Duodenal mucosa (tissue), 2 donors: ENCODE data around the gene EIPR1.

ENCODE experiments used
- H3K27ac ChIP-seq: one replicate; pipeline ENCODE4 v1.7.0; 2013; ENCODE audit warnings: low read depth, low read length
- H3K27me3 ChIP-seq, 2 donors: one replicate each; pipeline ENCODE4 v1.7.0; 2013; ENCODE audit warnings: low read length in 2 of 2, control low read depth in 1 of 2; ENCODE audit not compliant: insufficient read depth in 2 of 2, control insufficient read depth in 1 of 2
- H3K36me3 ChIP-seq, 2 donors: one replicate each; pipeline ENCODE4 v1.7.0; 2013; ENCODE audit warnings: low read length in 2 of 2, control low read depth in 1 of 2; ENCODE audit not compliant: insufficient read depth in 2 of 2, control insufficient read depth in 1 of 2
- H3K4me1 ChIP-seq, 2 donors: one replicate each; pipeline ENCODE4 v1.7.0; 2013; ENCODE audit warnings: low read length in 2 of 2, control low read depth in 1 of 2; ENCODE audit not compliant: insufficient read depth in 2 of 2, control insufficient read depth in 1 of 2
- H3K4me3 ChIP-seq, 2 donors: one replicate each; pipeline ENCODE4 v1.7.0; 2013; ENCODE audit warnings: low read length in 2 of 2, low read depth in 1 of 2
- H3K9ac ChIP-seq, 2 donors: one replicate each; pipeline ENCODE4 v1.7.0; 2013; ENCODE audit warnings: low read length in 2 of 2, low read depth in 1 of 2
- H3K9me3 ChIP-seq, 2 donors: one replicate each; pipeline ENCODE4 v1.7.0; 2013; ENCODE audit warnings: low read length in 2 of 2, control low read depth in 1 of 2; ENCODE audit not compliant: control insufficient read depth in 1 of 2

Gene EIPR1

DNA sequence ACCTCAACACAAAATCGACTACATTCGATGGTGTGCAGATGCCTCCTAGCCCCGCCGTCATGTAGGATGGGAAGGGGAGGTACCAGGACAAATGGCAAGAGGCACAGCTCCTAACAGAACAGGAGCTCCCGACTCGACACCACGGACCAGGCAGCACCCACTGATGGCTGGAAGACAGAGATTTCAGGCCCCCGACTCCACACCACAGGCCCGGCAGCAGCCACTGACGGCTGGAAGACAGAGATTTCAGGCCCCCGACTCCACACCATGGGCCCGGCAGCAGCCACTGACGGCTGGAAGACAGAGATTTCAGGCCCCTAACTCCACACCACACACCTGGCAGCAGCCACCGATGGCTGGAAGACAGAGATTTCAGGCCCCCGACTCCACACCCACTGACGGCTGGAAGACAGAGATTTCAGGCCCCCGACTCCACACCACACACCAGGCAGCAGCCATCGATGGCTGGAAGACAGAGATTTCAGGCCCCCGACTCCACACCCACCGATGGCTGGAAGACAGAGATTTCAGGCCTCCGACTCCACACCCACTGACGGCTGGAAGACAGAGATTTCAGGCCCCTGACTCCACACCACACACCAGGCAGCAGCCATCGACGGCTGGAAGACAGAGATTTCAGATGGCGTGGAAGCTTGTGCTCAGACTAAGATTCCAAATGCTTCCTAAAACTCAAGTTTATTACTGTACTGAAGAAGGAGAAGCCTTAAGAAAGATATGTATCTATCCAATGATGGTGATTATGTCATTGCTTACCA lies 135.5 kb downstream of the EIPR1 start:
- H3K4me3 ChIP-seq = no peak overlapping the region
- H3K4me1 ChIP-seq = peaks cover 6 to 12% of the 10 kb centered on the region in 2 donors
- H3K27ac ChIP-seq = no peak overlapping the region
- no peak overlapping the region for H3K9ac ChIP-seq
- no peaks in the 10 kb centered on the region for H3K36me3 ChIP-seq
- H3K27me3 ChIP-seq = no peaks in the 10 kb centered on the region
- no peaks in the 10 kb centered on the region for H3K9me3 ChIP-seq

DNA sequence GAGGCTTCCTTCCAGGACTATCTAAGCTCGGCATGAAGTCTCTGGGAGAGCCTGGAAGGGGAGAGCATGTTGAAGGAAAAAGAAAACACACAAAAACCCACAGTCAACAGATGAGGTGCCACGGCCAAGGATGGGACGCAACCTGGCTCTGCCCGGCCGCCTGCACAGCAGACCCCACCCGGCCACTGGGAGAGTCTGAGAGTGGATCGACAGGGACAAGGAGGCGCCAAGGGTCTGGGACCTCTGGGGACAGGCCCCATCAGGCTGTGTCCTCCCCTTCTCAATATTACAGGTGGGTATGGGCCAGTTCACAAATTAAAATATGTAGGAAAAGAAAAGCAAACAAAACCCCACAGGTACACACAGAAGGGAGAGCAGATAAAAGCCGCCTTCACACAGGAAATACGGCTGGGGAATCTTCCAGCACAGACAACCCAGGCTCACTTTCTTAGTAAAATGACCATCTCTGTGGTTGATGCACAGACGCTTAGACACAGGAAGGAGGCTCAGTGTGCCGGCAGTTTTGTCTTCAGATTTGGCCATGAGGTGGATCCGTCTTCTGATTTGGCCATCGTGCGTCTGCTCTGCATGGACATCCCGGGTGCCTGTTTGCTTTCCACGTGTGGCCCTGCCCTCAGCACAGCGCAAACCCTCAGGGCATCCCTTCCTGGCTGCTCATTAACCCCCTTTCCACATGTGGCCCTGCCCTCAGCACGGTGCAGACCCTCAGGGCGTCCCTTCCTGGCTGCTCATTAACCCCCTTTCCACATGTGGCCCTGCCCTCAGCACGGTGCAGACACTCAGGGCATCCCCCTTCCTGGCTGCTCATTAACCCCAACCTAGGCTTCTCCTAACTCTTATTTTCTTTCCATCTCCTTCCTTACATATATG lies 138.4 kb downstream of the EIPR1 start:
- H3K27me3 ChIP-seq = no peaks in the 10 kb centered on the region
- H3K9me3 ChIP-seq = no peaks in the 10 kb centered on the region
- no peak overlapping the region for H3K27ac ChIP-seq
- H3K9ac ChIP-seq = no peak overlapping the region
- H3K4me1 ChIP-seq = peaks cover 5 to 6% of the 10 kb centered on the region in 2 donors
- H3K36me3 ChIP-seq = peaks cover 0 to 5% of the 10 kb centered on the region in 2 donors
- H3K4me3 ChIP-seq = no peak overlapping the region

DNA sequence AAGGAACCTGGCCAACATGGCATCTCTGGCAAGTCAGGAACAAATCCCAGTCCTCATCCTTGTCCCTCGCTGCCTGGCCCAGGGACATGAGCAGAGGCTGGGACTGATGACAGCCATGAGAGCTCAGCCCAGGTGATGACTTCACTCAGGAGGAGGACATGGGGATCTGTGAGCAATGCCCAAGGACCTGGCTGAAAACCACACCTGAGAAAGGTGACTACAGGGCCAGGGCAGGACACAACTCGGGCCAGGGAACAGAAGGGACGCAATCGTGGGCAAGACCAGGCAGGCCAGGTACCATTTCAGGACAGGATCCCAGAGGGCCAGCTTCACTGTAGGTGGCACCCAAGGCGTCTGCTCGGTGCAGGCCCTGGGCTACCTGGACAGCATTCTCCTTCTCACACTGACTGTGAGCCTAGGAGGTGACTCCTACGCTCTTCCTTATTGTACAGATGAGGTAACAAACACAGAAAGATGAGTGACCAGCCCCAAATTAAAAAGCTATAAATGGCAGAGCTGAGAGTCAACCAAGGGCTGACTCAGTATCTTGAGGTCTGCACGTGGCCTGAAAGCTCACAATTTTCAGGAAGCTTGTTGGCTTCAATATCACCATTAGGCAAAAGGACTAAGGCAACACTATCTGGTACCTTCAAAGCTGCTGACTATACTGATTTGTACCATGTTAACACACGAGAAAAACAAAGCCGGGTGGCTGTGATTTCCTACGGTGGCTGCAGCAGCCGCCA lies 141.1 kb downstream of the EIPR1 start:
- Histone ChIP-seq H3K27me3 (no peaks in the 10 kb centered on the region), H3K27ac (no peak overlapping the region), H3K9ac (no peak overlapping the region), H3K4me1 (peaks cover 0 to 5% of the 10 kb centered on the region in 2 donors), H3K36me3 (peaks cover 0 to 5% of the 10 kb centered on the region in 2 donors), H3K4me3 (no peak overlapping the region), H3K9me3 (no peaks in the 10 kb centered on the region)

GRCh38 chr2:3233877-3234276 lies 143.7 kb downstream of the EIPR1 start:
- H3K27me3 ChIP-seq = no peaks in the 10 kb centered on the region
- peaks cover 0 to 5% of the 10 kb centered on the region in 2 donors for H3K36me3 ChIP-seq
- H3K9ac ChIP-seq = no peak overlapping the region
- H3K4me3 ChIP-seq = no peak overlapping the region
- H3K4me1 ChIP-seq = peaks cover 0 to 5% of the 10 kb centered on the region in 2 donors
- peaks cover 6 to 9% of the 10 kb centered on the region in 2 donors for H3K9me3 ChIP-seq
- H3K27ac ChIP-seq = no peak overlapping the region

DNA sequence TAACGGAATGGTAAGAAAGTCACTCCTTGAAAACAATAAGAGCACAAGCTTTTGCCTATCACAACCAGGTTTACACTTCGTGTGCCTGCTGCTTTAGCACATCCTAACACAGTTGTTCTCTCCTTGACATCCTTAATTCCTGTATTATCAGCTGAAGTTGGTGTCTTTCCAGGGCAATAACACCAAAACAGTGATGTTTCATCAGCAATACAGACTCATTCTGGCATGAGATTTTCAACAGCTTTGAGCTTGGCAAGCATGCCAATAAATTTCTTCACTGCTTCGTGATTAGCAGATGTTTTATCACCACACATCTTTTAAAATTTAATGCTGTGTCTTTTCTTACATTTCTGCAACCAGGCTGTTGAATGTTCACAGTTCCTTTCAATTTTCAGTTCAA lies 148.4 kb downstream of the EIPR1 start:
- Histone ChIP-seq H3K4me1 (peaks cover 0 to 5% of the 10 kb centered on the region in 2 donors), H3K27ac (no peak overlapping the region), H3K9me3 (peaks cover 6 to 11% of the 10 kb centered on the region in 2 donors), H3K9ac (no peak overlapping the region), H3K27me3 (no peaks in the 10 kb centered on the region), H3K36me3 (no peaks in the 10 kb centered on the region), H3K4me3 (no peak overlapping the region)

DNA sequence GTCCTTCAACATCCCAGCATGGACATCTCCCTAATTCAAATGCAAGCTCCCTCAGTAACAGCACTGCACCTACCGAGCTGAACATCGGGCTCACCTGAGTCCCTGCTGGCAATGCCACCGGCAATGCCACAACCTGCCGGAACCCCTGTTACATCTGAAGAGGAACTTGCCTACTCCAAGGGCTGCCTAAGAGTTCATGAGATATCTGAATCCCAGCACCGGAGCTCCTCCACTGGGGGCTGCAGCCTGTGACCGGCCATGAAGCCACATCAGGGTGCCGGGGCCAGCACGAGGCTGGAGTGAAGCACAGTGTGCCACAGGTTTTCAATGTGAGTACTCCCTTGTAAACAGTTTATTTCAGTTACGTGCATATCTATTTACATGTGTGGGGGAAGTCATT lies 152.9 kb downstream of the EIPR1 start:
- Histone ChIP-seq H3K4me3 (no peak overlapping the region), H3K27ac (no peak overlapping the region), H3K9me3 (peaks cover 5 to 22% of the 10 kb centered on the region in 2 donors)

DNA sequence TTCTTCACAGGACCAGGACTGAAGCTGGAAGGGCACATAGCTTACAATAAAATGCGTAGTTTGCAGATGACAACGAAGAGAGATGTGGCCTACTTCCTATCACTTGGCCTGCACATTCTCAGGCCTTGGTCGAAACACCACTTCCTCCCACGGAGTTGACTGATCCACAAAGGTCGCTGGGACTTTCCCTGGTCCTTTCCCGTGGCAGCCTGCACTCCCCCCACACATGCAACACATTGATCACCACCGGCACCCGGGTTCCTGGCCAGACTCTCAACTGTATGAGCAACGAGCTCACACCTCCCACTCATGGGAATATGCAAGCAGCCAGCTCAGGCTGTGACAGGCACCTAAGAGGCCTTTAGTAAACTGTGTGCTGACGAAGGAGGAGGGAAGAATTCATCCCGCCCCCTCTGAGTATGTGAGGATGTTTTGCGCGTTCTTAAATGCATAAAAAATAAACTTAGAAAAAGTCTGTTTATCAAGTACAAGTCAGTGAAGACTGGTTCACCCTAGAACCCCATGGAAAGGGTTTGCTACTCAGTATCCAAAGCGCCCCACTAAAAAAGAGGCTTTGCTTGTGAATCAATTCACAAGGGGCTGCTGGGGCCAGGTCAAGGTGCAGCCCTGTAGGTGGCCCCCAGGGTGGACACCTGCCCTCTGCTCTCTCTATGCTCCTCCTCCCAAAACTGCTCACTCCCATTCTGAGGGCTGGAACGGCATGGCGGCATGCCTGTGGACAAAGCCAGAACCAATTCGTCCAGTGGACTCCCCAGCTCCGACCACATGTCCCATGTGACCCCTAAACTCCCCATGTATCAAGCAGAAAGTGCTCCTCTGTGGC lies 154.3 kb downstream of the EIPR1 start:
- peaks cover 0 to 19% of the 10 kb centered on the region in 2 donors for H3K9me3 ChIP-seq
- no peak overlapping the region for H3K27ac ChIP-seq
- H3K9ac ChIP-seq = no peak overlapping the region
- H3K4me3 ChIP-seq = no peak overlapping the region
- peaks cover 0 to 4% of the 10 kb centered on the region in 2 donors for H3K4me1 ChIP-seq
- no peaks in the 10 kb centered on the region for H3K36me3 ChIP-seq
- H3K27me3 ChIP-seq = no peaks in the 10 kb centered on the region

More for the DNA sequence above, 152.9 kb downstream of the EIPR1 start:
- H3K36me3 ChIP-seq = no peaks in the 10 kb centered on the region
- H3K9ac ChIP-seq = no peak overlapping the region
- H3K4me1 ChIP-seq = peaks cover 0 to 4% of the 10 kb centered on the region in 2 donors
- no peaks in the 10 kb centered on the region for H3K27me3 ChIP-seq

DNA sequence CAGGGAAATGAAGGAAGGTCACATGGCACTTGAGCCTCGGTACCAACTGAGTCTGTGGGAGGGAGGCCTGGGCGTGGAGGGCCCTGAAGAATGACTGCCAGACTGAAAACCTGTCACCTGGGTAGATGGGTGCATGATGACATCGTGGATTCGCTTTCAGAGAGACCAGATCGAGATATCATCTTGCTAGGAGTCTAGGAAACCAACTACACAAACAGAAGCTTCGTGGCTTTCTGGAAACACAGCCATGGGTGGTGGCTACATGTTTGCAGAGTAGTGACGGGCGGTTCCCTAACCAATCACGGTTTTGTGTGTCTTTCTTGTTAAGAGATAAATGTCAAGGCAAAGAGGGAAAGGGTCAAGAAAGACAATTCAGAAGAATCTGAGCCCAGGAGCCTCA lies 155.0 kb downstream of the EIPR1 start:
- Histone ChIP-seq H3K9ac (no peak overlapping the region), H3K9me3 (peaks cover 0 to 17% of the 10 kb centered on the region in 2 donors), H3K27me3 (no peaks in the 10 kb centered on the region), H3K36me3 (no peaks in the 10 kb centered on the region), H3K4me1 (peaks cover 0 to 4% of the 10 kb centered on the region in 2 donors), H3K4me3 (no peak overlapping the region), H3K27ac (no peak overlapping the region)

GRCh38 chr2:3219536-3219935 lies 158.1 kb downstream of the EIPR1 start:
- Histone ChIP-seq H3K27ac (no peak overlapping the region), H3K4me1 (peaks cover 0 to 4% of the 10 kb centered on the region in 2 donors), H3K36me3 (no peaks in the 10 kb centered on the region), H3K9me3 (peaks cover 0 to 17% of the 10 kb centered on the region in 2 donors), H3K9ac (no peak overlapping the region), H3K4me3 (no peak overlapping the region), H3K27me3 (no peaks in the 10 kb centered on the region)
